Measurements from ENCODE around the gene ENTPD6.

ENTPD6 gene

GRCh38 chr20:25211273-25211672, 15.8 kb downstream of the ENTPD6 start:
- no peak for DNase-seq

GRCh38 chr20:25212242-25212641, 16.7 kb downstream of the ENTPD6 start:
- DNase-seq: no peak

GRCh38 chr20:25213566-25214425, 18.3 kb downstream of the ENTPD6 start:
- DNase-seq: no peak

GRCh38 chr20:25214426-25214790, 18.9 kb downstream of the ENTPD6 start:
- DNase-seq: no peak

- DNase-seq: no peak
Measured at GRCh38 chr20:25214819-25215218, 19.3 kb downstream of the ENTPD6 start.

GRCh38 chr20:25215521-25215920, 20.0 kb downstream of the ENTPD6 start:
- DNase-seq: no peak

GRCh38 chr20:25216199-25216945, 20.9 kb downstream of the ENTPD6 start:
- DNase-seq: no peak

GRCh38 chr20:25217161-25218108, 21.9 kb downstream of the ENTPD6 start:
- no peak for DNase-seq

GRCh38 chr20:25218109-25218486, 22.6 kb downstream of the ENTPD6 start:
- DNase-seq: no peak

- no peak for DNase-seq
Measured at GRCh38 chr20:25218492-25218891, 23.0 kb downstream of the ENTPD6 start.

- no peak for DNase-seq
Measured at GRCh38 chr20:25219365-25219764, 23.9 kb downstream of the ENTPD6 start.

GRCh38 chr20:25220021-25220730, 24.7 kb downstream of the ENTPD6 start:
- DNase-seq: no peak

- no peak for DNase-seq
Measured at GRCh38 chr20:25220810-25221591, 25.5 kb downstream of the ENTPD6 start.

GRCh38 chr20:25221592-25222460, 26.3 kb downstream of the ENTPD6 start:
- DNase-seq: no peak

- no peak for DNase-seq
Measured at GRCh38 chr20:25222461-25223178, 27.1 kb downstream of the ENTPD6 start.

- DNase-seq: no peak
Measured at GRCh38 chr20:25223179-25223661, 27.7 kb downstream of the ENTPD6 start.

GRCh38 chr20:25223765-25224720, 28.5 kb downstream of the ENTPD6 start:
- DNase-seq: no peak

GRCh38 chr20:25224941-25225340, 29.4 kb downstream of the ENTPD6 start:
- DNase-seq: no peak

All from NCI-H774 (cell line).